Fibroblast of upper back skin (primary cell): Measurements from ENCODE around the gene ACSL5.
"Not testable (repeated sequence)": the region's sequence is repeated elsewhere in the genome, so short reads cannot be mapped to it uniquely, and the experiment has no call there.

Experiments
- DNase-seq: peaks from one replicate; pipeline ENCODE4 v3.0.0-alpha.2; 2013

The ACSL5 gene

GRCh38 chr10:112352044-112352443 is 21.9 kb upstream of the ACSL5 start:
- DNase-seq, result no peak

DNA sequence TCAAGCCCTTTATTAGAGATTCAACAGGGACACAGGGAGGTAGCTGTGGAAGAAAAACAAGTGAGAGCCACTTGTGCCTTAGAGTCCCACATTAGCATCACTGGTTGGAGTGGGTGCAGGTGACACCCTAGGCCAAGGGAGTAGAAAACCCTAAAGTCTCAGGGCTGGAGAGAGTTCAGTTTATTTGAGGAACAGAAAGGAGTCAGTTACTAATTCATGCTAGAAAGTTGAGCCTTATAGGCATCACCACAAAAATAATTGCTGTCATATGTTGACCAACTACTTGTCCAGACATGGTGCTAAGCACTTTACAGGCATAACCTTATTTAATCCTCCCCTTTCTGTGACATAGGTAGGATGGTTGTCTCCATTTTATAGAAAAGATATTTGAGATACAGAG is 20.9 kb upstream of the ACSL5 start:
- no peak for DNase-seq

DNA sequence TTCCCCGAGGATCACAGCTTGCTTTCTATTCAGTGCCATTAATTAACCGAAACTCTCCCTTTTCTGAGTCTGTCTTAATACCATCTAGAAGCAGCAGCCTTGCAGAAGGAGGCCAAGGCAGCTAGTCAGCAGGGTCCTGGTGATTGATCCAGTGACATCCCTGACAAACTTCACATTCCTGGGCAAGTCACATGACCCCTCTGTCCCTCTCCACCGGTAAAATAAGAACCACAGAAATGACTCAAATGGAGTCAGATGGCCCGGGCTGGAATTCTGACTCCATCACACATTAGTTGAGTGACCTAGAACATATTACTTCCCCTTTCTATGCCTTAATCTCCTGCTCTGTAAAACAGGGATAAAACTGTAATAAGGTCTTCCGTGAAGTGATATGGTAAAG is 17.2 kb upstream of the ACSL5 start:
- DNase-seq, result no peak

- no peak for DNase-seq
Observed at GRCh38 chr10:112359606-112360307, 14.2 kb upstream of the ACSL5 start.

GRCh38 chr10:112360308-112361270 is 13.3 kb upstream of the ACSL5 start:
- peak; percentile 50 for DNase-seq

GRCh38 chr10:112361951-112362751 is 11.8 kb upstream of the ACSL5 start:
- DNase-seq, result peak; percentile 59

GRCh38 chr10:112362833-112363232 is 11.1 kb upstream of the ACSL5 start:
- DNase-seq, result no peak

DNA sequence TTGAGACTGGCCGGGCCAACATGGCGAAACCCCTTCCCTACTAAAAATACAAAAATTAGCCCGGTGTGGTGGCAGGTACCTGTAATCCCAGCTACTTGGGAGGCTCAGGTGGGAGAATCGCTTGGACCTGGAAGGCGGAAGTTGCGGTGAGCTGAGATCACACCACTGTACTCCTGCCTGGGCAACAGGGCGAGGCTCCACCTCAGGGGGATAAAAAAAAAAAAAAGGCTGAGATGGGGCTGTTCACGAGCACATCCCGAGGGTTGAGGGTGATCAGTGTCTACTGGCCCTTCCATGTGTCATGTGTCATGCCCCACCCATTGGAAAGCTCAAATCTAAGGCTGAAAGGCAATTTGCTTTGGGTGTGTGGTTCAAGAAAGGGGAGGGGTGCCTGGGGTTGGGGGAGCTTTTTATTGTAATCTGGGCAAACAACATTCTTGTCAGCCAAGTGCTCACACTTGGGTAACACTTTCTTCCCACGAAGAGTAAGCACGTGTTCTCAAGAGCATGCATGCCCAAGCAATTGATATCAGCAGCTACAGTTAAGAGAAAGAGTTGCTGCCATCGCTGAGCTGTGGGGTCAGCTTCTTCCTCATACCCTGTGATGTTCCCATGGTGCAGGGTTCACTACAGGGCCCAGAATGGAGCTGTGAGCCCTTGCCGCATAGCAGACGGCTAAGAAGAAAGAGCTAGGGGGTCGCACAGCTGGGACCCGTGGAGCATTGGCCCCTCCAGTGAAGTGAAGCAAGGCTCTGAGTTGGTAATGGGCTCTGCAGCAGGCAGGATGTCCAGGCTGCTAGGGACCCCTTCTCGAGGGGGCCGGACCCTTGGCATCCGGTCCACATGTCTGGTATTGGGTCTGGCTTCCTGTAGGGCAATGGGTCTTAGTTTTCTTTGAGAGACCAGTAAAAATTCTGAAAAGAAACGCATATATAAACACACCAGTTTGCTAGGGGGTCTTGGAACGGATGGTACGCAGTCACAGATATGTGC is 9.9 kb upstream of the ACSL5 start:
- no peak for DNase-seq

DNA sequence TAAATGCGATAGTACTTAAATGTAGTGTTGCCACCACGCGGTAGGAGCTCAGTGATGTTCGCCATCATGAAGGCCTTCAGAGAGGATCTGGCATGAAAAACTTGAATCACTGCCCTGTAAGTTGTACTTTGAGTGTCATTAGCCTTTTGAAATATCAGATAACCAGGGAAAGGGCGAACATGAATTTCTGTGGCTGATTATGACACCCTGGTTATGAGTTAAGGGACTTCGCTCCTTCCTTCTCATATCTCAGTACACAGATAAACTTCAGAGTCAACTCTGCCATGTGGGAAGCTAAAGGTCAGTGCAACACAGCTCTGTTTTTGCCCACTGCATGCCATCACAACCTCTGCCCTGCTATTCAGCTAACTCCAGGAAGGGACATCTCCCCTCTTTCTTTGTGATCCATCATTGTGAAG is 8.9 kb upstream of the ACSL5 start:
- no peak for DNase-seq

DNA sequence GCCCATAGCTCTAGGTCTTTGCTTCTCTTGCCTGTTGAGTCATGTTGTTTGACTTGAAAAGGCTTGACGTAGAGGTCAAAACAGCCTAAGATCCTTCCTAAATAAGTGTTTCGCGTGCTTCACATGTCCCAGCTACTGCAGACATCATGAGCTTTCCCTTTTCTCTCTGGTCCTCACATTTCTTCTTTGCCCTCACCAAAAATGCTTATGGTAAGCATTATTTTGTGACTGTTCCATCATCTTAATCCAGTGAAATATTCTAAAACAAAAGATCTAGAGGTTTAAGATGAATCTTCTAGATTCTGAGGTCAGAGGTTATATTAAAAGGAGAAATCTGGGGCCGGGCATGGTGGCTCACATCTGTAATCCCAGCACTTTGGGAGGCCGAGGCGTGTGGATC is 8.5 kb upstream of the ACSL5 start:
- DNase-seq, result no peak

DNA sequence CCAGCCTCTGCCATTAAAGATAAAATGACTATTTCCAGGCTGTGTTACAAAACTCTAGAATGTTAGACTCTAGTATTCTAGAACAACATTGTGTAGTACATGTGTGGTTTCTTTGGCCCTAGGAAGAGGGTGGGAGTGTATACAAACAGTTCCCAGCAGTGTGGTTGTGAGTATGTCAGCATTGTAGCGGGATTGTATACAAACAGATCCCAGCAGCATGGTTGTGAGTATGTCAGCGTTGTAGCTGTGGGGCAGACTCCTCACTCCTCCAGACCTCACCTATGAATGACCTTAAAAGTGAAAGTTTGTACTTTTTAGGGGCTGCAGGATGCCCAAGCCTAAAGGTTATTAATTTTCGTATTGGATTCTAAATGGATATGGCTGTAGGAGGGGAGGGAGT is 6.9 kb upstream of the ACSL5 start:
- DNase-seq, result no peak

DNA sequence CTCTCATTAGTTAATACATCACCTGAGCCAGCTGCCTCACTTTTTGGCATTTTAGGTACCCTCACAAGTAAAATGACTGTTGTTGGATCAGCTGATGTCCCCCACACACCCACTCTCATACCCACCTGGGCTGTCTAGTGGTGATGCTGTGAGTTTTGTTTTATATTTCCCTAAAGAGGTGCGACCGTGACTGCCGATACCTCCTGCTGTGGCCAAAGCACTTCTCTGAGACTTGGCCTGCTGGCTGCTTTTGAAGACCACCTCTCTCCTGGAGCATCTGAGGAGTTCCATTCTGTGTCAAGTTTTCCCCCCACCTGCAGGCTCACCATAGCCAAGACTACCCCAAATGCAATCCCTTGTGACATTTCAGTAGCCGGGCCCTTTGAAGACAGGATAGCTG is 6.4 kb upstream of the ACSL5 start:
- DNase-seq, result no peak

DNA sequence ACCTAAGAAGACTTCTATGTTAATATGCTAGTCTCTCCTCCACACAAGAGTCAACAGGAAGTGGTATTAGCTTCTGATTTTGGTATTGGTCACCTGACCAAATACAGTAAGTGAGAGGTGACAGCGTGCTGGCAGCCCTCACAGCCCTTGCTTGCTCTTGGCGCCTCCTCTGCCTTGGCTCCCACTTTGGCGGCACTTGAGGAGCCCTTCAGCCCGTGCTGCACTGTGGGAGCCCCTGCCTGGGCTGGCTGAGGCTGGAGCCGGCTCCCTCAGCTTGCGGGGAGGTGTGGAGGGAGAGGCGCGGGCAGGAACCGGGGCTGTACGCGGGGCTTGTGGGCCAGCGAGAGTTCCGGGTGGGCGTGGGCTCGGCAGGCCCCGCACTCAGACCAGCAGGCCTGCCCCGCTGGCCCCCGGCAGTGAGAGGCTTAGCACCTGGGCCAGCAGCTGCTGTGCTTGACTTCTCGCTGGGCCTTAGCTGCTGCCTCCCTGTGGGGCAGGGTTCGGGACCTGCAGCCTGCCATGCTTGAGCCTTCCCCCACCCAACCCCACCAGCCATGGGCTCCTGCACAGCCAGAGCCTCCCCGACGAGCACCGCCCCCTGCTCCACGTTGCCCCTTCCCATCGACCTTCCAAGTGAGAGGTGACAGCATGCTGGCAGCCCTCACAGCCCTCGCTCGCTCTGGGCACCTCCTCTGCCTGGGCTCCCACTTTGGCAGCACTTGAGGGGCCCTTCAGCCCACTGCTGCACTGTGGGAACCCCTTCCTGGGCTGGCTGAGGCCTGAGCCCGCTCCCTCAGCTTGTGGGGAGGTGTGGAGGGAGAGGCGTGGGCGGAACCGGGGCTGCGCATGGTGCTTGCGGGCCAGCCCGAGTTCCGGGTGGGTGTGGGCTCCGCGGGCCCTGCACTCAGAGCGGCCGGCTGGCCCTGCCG is 4.2 kb upstream of the ACSL5 start:
- no peak for DNase-seq

DNA sequence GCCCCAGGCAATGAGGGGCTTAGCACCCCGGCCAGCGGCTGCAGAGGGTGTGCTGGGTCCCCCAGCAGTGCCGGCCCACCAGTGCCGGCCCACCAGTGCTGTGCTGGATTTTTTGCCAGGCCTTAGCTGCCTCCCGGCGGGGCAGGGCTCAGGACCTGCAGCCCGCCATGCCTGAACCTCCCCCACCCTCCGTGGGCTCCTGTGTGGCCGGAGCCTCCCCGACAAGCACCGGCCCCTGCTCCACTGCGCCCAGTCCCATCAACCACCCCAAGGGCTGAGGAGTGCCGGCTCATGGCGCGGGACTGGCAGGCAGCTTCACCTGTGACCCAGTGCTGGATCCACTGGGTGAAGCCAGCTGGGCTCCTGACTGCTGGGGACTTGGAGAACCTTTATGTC is 3.5 kb upstream of the ACSL5 start:
- no peak for DNase-seq

- not testable (repeated sequence) for DNase-seq
Observed at GRCh38 chr10:112371326-112371725, 2.6 kb upstream of the ACSL5 start.

GRCh38 chr10:112372182-112372810 is 1.6 kb upstream of the ACSL5 start:
- DNase-seq, result not testable (repeated sequence)

DNA sequence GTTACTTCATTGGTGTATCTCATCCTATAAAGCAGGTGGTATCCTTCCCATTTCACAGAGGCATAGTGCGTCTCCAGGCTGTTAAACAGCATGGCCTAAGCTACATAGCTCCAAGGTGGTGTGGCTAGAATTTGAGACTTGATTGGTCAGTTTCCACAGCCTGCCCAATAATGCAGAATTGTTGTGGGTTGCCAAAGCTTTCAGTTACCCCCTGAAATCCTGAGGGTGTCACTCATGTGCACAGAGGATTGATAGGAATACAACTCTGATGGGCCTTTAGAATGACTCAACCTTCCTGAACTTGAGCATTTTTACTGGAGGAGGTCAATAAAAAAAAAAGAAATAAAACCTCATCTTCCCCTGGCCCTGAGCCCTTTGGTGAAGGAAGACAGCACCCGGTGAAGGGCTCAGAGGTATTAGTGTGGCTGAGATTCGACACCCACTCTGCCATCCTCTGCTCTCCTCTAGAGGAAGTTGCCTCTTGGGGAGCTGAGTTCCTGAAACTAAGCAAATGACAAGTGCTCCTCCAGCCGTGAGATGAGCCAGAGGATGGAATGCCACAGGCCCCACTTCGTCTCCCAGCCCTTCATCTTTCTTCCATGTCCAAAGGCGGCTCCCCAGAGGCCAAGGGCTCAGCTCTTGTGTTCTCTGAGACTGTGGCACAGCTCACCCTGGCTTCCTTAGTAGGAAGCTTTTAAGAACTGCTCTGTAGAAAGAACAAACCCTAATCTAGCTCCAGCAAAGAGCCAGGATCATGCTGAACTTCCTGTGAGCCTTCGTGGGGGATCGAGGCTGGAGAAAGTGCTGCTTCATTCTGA is 1.0 kb downstream of the ACSL5 start:
- DNase-seq, result peak; percentile 6

DNA sequence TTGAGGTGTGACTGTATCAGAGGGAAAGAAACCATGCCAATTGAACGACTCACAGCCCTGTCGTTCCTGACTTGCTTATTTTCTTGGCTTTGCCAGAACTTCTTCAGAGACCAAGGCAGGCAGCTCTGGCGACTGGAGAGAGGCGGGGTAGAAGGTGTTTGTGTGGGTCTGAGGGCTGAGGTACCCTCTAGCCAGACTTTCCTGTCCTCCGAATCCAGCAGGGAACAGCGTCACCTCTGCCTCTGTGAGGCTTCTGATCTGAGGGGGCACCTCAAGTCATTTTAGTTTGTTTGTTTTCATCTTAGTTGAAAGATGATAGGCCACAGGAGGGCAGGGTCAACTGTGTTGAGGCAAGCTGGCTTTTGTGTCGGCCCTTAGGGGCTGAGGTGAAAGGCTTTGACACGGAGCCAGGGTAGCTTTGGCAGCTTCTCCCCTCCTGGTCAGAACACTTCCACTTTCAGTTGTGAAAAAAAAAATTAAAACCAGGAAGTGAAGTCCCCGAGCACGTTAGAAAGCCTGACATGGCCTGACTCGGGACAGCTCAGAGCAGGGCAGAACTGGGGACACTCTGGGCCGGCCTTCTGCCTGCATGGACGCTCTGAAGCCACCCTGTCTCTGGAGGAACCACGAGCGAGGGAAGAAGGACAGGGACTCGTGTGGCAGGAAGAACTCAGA is 1.9 kb downstream of the ACSL5 start:
- peak; percentile 55 for DNase-seq

GRCh38 chr10:112376396-112376790 is 2.5 kb downstream of the ACSL5 start:
- DNase-seq, result no peak
